HEK293 (cell line): ENCODE data around the gene ABCA7.

ENCODE experiments used
- CTCF ChIA-PET: fragments of 350-600 bp; formaldehyde crosslinking; extraction: SDS; loops from one replicate; lab custom pipeline; 2021; ENCODE audit warnings: antibody characterized with exemption; lab: Yijun Ruan, JAX
- POLR2A ChIA-PET: fragments of 300-600 bp; formaldehyde crosslinking; extraction: SDS; loops from one replicate; lab custom pipeline; 2020; ENCODE audit warnings: antibody characterized with exemption, inconsistent platforms; lab: Yijun Ruan, JAX
- H3K27ac ChIP-seq: fragments of 200-500 bp; sonication (Bioruptor generic); 2 replicates; pipeline ENCODE4 v1.5.1; 2014; ENCODE audit warnings: low read depth, low read length, control low read depth, inconsistent platforms; ENCODE audit errors: extremely low read depth
- H3K36me3 ChIP-seq, 2 experiments: fragments of 200-500 bp in 1 of 2; sonication (Bioruptor generic) in 1 of 2; 1 replicate in 1 of 2; 2 replicates in 1 of 2; pipeline ENCODE4 v1.5.1; 2014 to 2017; ENCODE audit warnings: inconsistent platforms in 2 of 2, low read length in 2 of 2; ENCODE audit not compliant: control insufficient read depth in 2 of 2, insufficient read depth in 1 of 2
- H3K4me1 ChIP-seq: fragments of 200-500 bp; sonication (Bioruptor generic); 2 replicates; pipeline ENCODE4 v1.5.1; 2014; ENCODE audit warnings: mild to moderate bottlenecking, low read length, inconsistent platforms; ENCODE audit not compliant: control insufficient read depth, insufficient read depth
- H3K4me3 ChIP-seq: 2 replicates; pipeline ENCODE4 v1.5.1; 2011; ENCODE audit warnings: low read depth, mild to moderate bottlenecking, control low read depth, low read length, moderate library complexity
- H3K9me3 ChIP-seq: fragments of 200-500 bp; sonication (Bioruptor generic); 2 replicates; pipeline ENCODE4 v1.5.1; 2014; ENCODE audit warnings: low read depth, low read length, inconsistent platforms; ENCODE audit not compliant: control insufficient read depth, insufficient read depth
- BCL11A ChIP-seq: fragments of 450-650 bp; formaldehyde crosslinking; IDR thresholded peaks from 2 replicates; pipeline ENCODE4 v1.5.1; 2016; ENCODE audit warnings: low read depth, missing biosample characterization, missing genetic modification characterization
- GLI4 ChIP-seq: fragments of 450-650 bp; formaldehyde crosslinking; IDR thresholded peaks from 2 replicates; pipeline ENCODE4 v1.5.1; 2016; ENCODE audit warnings: missing biosample characterization, missing genetic modification characterization
- KLF1 ChIP-seq: fragments of 450-650 bp; formaldehyde crosslinking; IDR thresholded peaks from 2 replicates; pipeline ENCODE4 v1.5.1; 2016; ENCODE audit warnings: missing biosample characterization, missing genetic modification characterization
- KLF9 ChIP-seq: fragments of 450-650 bp; formaldehyde crosslinking; IDR thresholded peaks from 2 replicates; pipeline ENCODE4 v1.5.1; 2016; ENCODE audit warnings: missing biosample characterization, missing genetic modification characterization, low read depth
- MYNN ChIP-seq: fragments of 450-650 bp; formaldehyde crosslinking; IDR thresholded peaks from 2 replicates; pipeline ENCODE4 v1.5.1; 2016; ENCODE audit warnings: missing biosample characterization, missing genetic modification characterization, borderline replicate concordance
- SCRT2 ChIP-seq: fragments of 450-650 bp; formaldehyde crosslinking; IDR thresholded peaks from 2 replicates; pipeline ENCODE4 v1.5.1; 2016; ENCODE audit warnings: missing biosample characterization, missing genetic modification characterization
- ZBTB48 ChIP-seq: fragments of 450-650 bp; formaldehyde crosslinking; IDR thresholded peaks from 2 replicates; pipeline ENCODE4 v1.5.1; 2016; ENCODE audit warnings: missing biosample characterization, missing genetic modification characterization
- ZFP37 ChIP-seq: fragments of 450-650 bp; formaldehyde crosslinking; IDR thresholded peaks from 2 replicates; pipeline ENCODE4 v1.5.1; 2016; ENCODE audit warnings: missing biosample characterization, missing genetic modification characterization
- ZNF10 ChIP-seq: fragments of 450-650 bp; formaldehyde crosslinking; IDR thresholded peaks from 2 replicates; pipeline ENCODE4 v1.5.1; 2017; ENCODE audit warnings: missing biosample characterization, missing genetic modification characterization
- ZNF132 ChIP-seq: fragments of 450-650 bp; formaldehyde crosslinking; IDR thresholded peaks from 2 replicates; pipeline ENCODE4 v1.5.1; 2017; ENCODE audit warnings: missing biosample characterization, missing genetic modification characterization, borderline replicate concordance
- ZNF138 ChIP-seq: fragments of 450-650 bp; formaldehyde crosslinking; IDR thresholded peaks from 2 replicates; pipeline ENCODE4 v1.5.1; 2016; ENCODE audit warnings: missing biosample characterization, missing genetic modification characterization, borderline replicate concordance
- ZNF140 ChIP-seq: fragments of 450-650 bp; formaldehyde crosslinking; IDR thresholded peaks from 2 replicates; pipeline ENCODE4 v1.5.1; 2016; ENCODE audit warnings: missing biosample characterization, missing genetic modification characterization
- ZNF146 ChIP-seq: fragments of 450-650 bp; formaldehyde crosslinking; IDR thresholded peaks from 2 replicates; pipeline ENCODE4 v1.5.1; 2016; ENCODE audit warnings: missing biosample characterization, missing genetic modification characterization
- ZNF16 ChIP-seq: fragments of 450-650 bp; formaldehyde crosslinking; IDR thresholded peaks from 2 replicates; pipeline ENCODE4 v1.5.1; 2016; ENCODE audit warnings: low read depth, missing biosample characterization, missing genetic modification characterization
- ZNF19 ChIP-seq: fragments of 450-650 bp; formaldehyde crosslinking; IDR thresholded peaks from 2 replicates; pipeline ENCODE4; 2016; ENCODE audit warnings: missing biosample characterization, missing genetic modification characterization, low read depth
- ZNF239 ChIP-seq: fragments of 450-650 bp; formaldehyde crosslinking; IDR thresholded peaks from 2 replicates; pipeline ENCODE4 v1.5.1; 2016; ENCODE audit warnings: missing biosample characterization, missing genetic modification characterization
- ZNF324 ChIP-seq: fragments of 450-650 bp; formaldehyde crosslinking; IDR thresholded peaks from 2 replicates; pipeline ENCODE4 v1.5.1; 2016; ENCODE audit warnings: missing biosample characterization, missing genetic modification characterization
- ZNF354C ChIP-seq: fragments of 450-650 bp; formaldehyde crosslinking; IDR thresholded peaks from 2 replicates; pipeline ENCODE4 v1.5.1; 2016; ENCODE audit warnings: missing biosample characterization, missing genetic modification characterization, low read depth, borderline replicate concordance
- ZNF423 ChIP-seq: fragments of 450-650 bp; formaldehyde crosslinking; IDR thresholded peaks from 2 replicates; pipeline ENCODE4 v1.5.1; 2016; ENCODE audit warnings: missing biosample characterization, missing genetic modification characterization
- ZNF433 ChIP-seq: fragments of 450-650 bp; formaldehyde crosslinking; IDR thresholded peaks from 2 replicates; pipeline ENCODE4 v1.5.1; 2016; ENCODE audit warnings: missing biosample characterization, missing genetic modification characterization, low read depth
- ZNF48 ChIP-seq: fragments of 450-650 bp; formaldehyde crosslinking; IDR thresholded peaks from 2 replicates; pipeline ENCODE4 v1.5.1; 2016; ENCODE audit warnings: missing biosample characterization, missing genetic modification characterization
- ZNF521 ChIP-seq: fragments of 450-650 bp; formaldehyde crosslinking; IDR thresholded peaks from 2 replicates; pipeline ENCODE4 v1.5.1; 2017; ENCODE audit warnings: missing biosample characterization, mild to moderate bottlenecking, missing genetic modification characterization
- ZNF548 ChIP-seq: fragments of 450-650 bp; formaldehyde crosslinking; IDR thresholded peaks from 2 replicates; pipeline ENCODE4 v1.5.1; 2016; ENCODE audit warnings: missing biosample characterization, missing genetic modification characterization
- ZNF626 ChIP-seq: fragments of 450-650 bp; sonication (Bioruptor Pico); formaldehyde crosslinking; IDR thresholded peaks from 2 replicates; pipeline ENCODE4 v1.5.1; 2018; ENCODE audit warnings: missing biosample characterization, missing genetic modification characterization, inconsistent platforms
- ZNF660 ChIP-seq: fragments of 450-650 bp; IDR thresholded peaks from 2 replicates; pipeline ENCODE4 v1.5.1; 2018; ENCODE audit warnings: missing biosample characterization, mild to moderate bottlenecking, missing genetic modification characterization
- ZNF76 ChIP-seq: fragments of 450-650 bp; formaldehyde crosslinking; IDR thresholded peaks from 2 replicates; pipeline ENCODE4; 2016; ENCODE audit warnings: low read depth, missing biosample characterization, missing genetic modification characterization, borderline replicate concordance
- ZNF837 ChIP-seq: fragments of 450-650 bp; formaldehyde crosslinking; IDR thresholded peaks from 2 replicates; pipeline ENCODE4 v1.5.1; 2016; ENCODE audit warnings: missing biosample characterization, missing genetic modification characterization
- ZXDB ChIP-seq: fragments of 450-650 bp; formaldehyde crosslinking; IDR thresholded peaks from 2 replicates; pipeline ENCODE4 v1.5.1; 2016; ENCODE audit warnings: missing biosample characterization, missing genetic modification characterization
- TF ChIP-seq, protein P1 (sequence below): fragments of 450-650 bp; formaldehyde crosslinking; IDR thresholded peaks from 2 replicates; pipeline ENCODE4 v1.5.1; 2016; ENCODE audit warnings: missing biosample characterization, missing genetic modification characterization
- TF ChIP-seq, protein P2 (sequence below): fragments of 450-650 bp; formaldehyde crosslinking; IDR thresholded peaks from 2 replicates; pipeline ENCODE4 v1.5.1; 2017; ENCODE audit warnings: missing biosample characterization, missing genetic modification characterization
- TF ChIP-seq, protein P3 (sequence below): fragments of 450-650 bp; formaldehyde crosslinking; IDR thresholded peaks from 2 replicates; pipeline ENCODE4 v1.5.1; 2017; ENCODE audit warnings: missing biosample characterization, missing genetic modification characterization
- TF ChIP-seq, protein P4 (sequence below): fragments of 450-650 bp; formaldehyde crosslinking; IDR thresholded peaks from 2 replicates; pipeline ENCODE4 v1.5.1; 2016; ENCODE audit warnings: missing biosample characterization, missing genetic modification characterization

ABCA7 gene

DNA sequence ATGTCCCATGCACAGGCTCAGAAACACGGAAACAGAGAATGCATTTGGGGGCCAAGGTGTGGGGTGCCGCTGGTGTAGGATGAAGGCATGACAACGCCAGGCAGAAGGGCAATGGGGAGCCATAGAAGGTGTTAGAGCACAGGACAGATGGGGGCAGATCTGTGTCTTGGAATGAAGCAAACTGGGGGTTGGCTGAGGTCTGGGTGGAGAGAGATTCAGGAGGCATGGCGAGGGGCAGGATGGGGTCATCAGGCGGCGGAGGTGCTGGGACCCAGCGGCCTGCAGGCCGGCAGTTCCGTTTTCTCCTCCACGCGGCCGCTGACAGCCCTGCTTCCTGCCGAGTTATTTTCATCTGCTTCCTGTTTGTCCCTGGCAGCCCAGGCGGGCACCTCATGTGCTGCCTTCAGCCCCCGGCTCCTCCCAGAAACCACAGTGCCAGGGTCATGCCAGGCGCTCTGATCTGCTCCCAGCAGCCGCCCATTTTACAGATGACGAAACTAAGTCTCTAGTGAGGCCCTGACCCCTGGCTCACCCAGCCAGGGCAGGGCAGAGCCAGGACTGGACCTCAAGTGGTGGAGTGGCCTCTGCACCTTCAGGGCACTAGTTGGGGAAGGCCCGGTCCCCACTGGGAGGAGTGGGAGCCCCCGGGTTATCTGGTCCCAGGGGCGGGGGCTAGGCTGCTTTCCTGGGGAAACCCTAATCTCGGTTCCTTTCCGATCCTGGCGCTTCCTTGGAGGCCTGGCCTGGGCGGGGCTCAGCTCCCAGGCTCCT lies 29.3 kb downstream of the ABCA7 start:
- POLR2A ChIA-PET = no interaction called here
- H3K4me3 ChIP-seq = no peak overlapping the region
- TF ChIP-seq GLI4 = no peak
- no peak for TF ChIP-seq ZNF548 (tag by site-specific recombination)
- no peak for TF ChIP-seq ZFP37
- no peak for TF ChIP-seq ZNF521 (tag by site-specific recombination)
- TF ChIP-seq SCRT2 (tag by site-specific recombination) = no peak
- TF ChIP-seq ZNF140 (tag by site-specific recombination) = no peak
- no peak for TF ChIP-seq MYNN (tag by site-specific recombination)
- TF ChIP-seq ZNF324 (tag by site-specific recombination) = no peak
- TF ChIP-seq, protein P1, sequence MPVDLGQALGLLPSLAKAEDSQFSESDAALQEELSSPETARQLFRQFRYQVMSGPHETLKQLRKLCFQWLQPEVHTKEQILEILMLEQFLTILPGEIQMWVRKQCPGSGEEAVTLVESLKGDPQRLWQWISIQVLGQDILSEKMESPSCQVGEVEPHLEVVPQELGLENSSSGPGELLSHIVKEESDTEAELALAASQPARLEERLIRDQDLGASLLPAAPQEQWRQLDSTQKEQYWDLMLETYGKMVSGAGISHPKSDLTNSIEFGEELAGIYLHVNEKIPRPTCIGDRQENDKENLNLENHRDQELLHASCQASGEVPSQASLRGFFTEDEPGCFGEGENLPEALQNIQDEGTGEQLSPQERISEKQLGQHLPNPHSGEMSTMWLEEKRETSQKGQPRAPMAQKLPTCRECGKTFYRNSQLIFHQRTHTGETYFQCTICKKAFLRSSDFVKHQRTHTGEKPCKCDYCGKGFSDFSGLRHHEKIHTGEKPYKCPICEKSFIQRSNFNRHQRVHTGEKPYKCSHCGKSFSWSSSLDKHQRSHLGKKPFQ (tag by site-specific recombination) = no peak
- TF ChIP-seq ZNF16 (tag by site-specific recombination) = peak; percentile 97
- TF ChIP-seq ZNF433 (tag by site-specific recombination) = no peak
- TF ChIP-seq ZNF132 = no peak
- TF ChIP-seq ZNF626 (tag by site-specific recombination) = no peak
- no peak for TF ChIP-seq ZNF837 (tag by site-specific recombination)
- TF ChIP-seq ZNF146 (tag by site-specific recombination) = no peak
- peak; percentile 61; the same call in 1 of the 2 replicates for TF ChIP-seq ZNF10 (tag by site-specific recombination)
- TF ChIP-seq, protein P2, sequence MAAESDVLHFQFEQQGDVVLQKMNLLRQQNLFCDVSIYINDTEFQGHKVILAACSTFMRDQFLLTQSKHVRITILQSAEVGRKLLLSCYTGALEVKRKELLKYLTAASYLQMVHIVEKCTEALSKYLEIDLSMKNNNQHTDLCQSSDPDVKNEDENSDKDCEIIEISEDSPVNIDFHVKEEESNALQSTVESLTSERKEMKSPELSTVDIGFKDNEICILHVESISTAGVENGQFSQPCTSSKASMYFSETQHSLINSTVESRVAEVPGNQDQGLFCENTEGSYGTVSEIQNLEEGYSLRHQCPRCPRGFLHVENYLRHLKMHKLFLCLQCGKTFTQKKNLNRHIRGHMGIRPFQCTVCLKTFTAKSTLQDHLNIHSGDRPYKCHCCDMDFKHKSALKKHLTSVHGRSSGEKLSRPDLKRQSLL (tag by site-specific recombination) = no peak
- no peak for TF ChIP-seq ZNF239 (tag by site-specific recombination)
- no peak for TF ChIP-seq ZNF76
- no peak for TF ChIP-seq ZNF660 (tag by site-specific recombination)
- no peak for TF ChIP-seq ZNF48 (tag by site-specific recombination)
- no peak for TF ChIP-seq BCL11A
- TF ChIP-seq, protein P3, sequence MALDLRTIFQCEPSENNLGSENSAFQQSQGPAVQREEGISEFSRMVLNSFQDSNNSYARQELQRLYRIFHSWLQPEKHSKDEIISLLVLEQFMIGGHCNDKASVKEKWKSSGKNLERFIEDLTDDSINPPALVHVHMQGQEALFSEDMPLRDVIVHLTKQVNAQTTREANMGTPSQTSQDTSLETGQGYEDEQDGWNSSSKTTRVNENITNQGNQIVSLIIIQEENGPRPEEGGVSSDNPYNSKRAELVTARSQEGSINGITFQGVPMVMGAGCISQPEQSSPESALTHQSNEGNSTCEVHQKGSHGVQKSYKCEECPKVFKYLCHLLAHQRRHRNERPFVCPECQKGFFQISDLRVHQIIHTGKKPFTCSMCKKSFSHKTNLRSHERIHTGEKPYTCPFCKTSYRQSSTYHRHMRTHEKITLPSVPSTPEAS (tag by site-specific recombination) = no peak
- no peak for TF ChIP-seq ZNF354C
- TF ChIP-seq ZXDB (tag by site-specific recombination) = no peak
- no peak for TF ChIP-seq ZNF19 (tag by site-specific recombination)
- TF ChIP-seq, protein P4, sequence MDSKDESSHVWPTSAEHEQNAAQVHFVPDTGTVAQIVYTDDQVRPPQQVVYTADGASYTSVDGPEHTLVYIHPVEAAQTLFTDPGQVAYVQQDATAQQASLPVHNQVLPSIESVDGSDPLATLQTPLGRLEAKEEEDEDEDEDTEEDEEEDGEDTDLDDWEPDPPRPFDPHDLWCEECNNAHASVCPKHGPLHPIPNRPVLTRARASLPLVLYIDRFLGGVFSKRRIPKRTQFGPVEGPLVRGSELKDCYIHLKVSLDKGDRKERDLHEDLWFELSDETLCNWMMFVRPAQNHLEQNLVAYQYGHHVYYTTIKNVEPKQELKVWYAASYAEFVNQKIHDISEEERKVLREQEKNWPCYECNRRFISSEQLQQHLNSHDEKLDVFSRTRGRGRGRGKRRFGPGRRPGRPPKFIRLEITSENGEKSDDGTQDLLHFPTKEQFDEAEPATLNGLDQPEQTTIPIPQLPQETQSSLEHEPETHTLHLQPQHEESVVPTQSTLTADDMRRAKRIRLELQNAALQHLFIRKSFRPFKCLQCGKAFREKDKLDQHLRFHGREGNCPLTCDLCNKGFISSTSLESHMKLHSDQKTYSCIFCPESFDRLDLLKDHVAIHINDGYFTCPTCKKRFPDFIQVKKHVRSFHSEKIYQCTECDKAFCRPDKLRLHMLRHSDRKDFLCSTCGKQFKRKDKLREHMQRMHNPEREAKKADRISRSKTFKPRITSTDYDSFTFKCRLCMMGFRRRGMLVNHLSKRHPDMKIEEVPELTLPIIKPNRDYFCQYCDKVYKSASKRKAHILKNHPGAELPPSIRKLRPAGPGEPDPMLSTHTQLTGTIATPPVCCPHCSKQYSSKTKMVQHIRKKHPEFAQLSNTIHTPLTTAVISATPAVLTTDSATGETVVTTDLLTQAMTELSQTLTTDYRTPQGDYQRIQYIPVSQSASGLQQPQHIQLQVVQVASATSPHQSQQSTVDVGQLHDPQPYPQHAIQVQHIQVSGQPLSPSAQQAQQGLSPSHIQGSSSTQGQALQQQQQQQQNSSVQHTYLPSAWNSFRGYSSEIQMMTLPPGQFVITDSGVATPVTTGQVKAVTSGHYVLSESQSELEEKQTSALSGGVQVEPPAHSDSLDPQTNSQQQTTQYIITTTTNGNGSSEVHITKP (tag by site-specific recombination) = no peak
- TF ChIP-seq ZNF423 (tag by site-specific recombination) = no peak
- TF ChIP-seq KLF1 (tag by site-specific recombination) = no peak
- no peak for TF ChIP-seq ZBTB48 (tag by site-specific recombination)
- no peak for TF ChIP-seq ZNF138 (tag by site-specific recombination)
- TF ChIP-seq KLF9 (tag by site-specific recombination) = no peak

More for the DNA sequence above, 29.3 kb downstream of the ABCA7 start:
- H3K9me3 ChIP-seq = no peaks in the 10 kb centered on the region
- H3K4me1 ChIP-seq = peaks cover 2% of the 10 kb centered on the region; the same call in 1 of the 2 replicates
- no peaks in the 10 kb centered on the region for H3K36me3 ChIP-seq
- CTCF ChIA-PET = no interaction called here
- H3K27ac ChIP-seq = no peak overlapping the region
